ENCODE data around the gene RYK. TPM values are rescaled to one million over a fixed set of nuclear protein-coding genes. Genes with fewer than 3 reads are reported as not detected.

RYK gene
- polyA plus RNA-seq, 1 donor (not counting 4 experiments of a cell fraction or from before 2014, with no cell fraction given): 82.1 TPM

DNA sequence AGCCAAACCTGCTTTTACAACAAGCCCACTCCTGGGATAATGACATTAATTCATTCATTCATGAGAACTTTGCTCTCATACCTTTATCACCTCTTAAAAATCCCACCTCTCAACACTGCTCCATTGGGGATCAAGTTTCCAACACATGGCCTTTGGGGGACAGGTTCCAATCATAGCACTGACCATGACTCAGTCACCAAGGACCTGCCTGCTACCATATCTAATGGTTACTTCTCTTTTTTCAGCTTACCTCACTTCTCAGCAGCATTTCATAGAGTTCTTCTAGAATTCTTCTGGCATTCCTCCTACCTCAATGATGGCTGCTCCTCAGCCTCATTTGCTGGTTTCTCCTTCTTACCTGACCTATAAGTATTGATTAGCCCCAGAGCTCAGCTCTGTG lies 36.9 kb upstream of the RYK start:
- no peaks in the 10 kb centered on the region for H3K9me1 ChIP-seq (ENCODE audit: control insufficient read depth, extremely low read depth, insufficient read depth, low read length)
- no peak for DNase-seq (ENCODE audit: low read depth, low spot score)
- H2AFZ ChIP-seq (ENCODE audit: control insufficient read depth, low read length): no peak overlapping the region
- H3K9me3 ChIP-seq (ENCODE audit: control insufficient read depth, low read depth, low read length): no peaks in the 10 kb centered on the region
- H3K4me3 ChIP-seq (ENCODE audit: control insufficient read depth in 2 of 3, extremely low read depth in 1 of 3, insufficient read depth in 2 of 3, low read depth in 1 of 3, low read length in 3 of 3): no peak overlapping the region
- H3K36me3 ChIP-seq (ENCODE audit: control insufficient read depth in 2 of 2, extremely low read depth in 1 of 2, insufficient read depth in 2 of 2, low read length in 2 of 2): no peaks in the 10 kb centered on the region
- peaks cover 4% of the 10 kb centered on the region for H3K4me1 ChIP-seq (ENCODE audit: control insufficient read depth, extremely low read depth, insufficient read depth, low read length)
- H3K27me3 ChIP-seq (ENCODE audit: control insufficient read depth, extremely low read depth, insufficient read depth, low read length): no peaks in the 10 kb centered on the region
- H3K4me2 ChIP-seq (ENCODE audit: control insufficient read depth, extremely low read depth, insufficient read depth, low read depth, low read length): no peak overlapping the region
- FAIRE-seq: no peak
- H3K9ac ChIP-seq (ENCODE audit: control insufficient read depth, extremely low read depth, insufficient read depth, low read length): no peak overlapping the region
- TF ChIP-seq EZH2 (IDR thresholded peaks at IDR 0.05; ENCODE audit: low read length) (no peak), CTCF (optimal IDR thresholded peaks at IDR 0.05 in 1 of 3, IDR thresholded peaks at IDR 0.05 in 1 of 3, conservative IDR thresholded peaks at IDR 0.05 in 1 of 3; ENCODE audit: extremely low read depth in 1 of 3, insufficient read depth in 2 of 3, low read length in 3 of 3) (no peak)
- no peaks in the 10 kb centered on the region for H3K79me2 ChIP-seq (ENCODE audit: control insufficient read depth, insufficient read depth, low read length)
- H4K20me1 ChIP-seq (ENCODE audit: control insufficient read depth, extremely low read depth, insufficient read depth, low read length): no peaks in the 10 kb centered on the region
- dilution Hi-C loops (cut with MboI; ENCODE audit: extremely low pct_ligation_motif_present, low sequenced_read_pairs): no loop called here
- H3K27ac ChIP-seq (ENCODE audit: control insufficient read depth, insufficient read depth, low read length): no peak overlapping the region

DNA sequence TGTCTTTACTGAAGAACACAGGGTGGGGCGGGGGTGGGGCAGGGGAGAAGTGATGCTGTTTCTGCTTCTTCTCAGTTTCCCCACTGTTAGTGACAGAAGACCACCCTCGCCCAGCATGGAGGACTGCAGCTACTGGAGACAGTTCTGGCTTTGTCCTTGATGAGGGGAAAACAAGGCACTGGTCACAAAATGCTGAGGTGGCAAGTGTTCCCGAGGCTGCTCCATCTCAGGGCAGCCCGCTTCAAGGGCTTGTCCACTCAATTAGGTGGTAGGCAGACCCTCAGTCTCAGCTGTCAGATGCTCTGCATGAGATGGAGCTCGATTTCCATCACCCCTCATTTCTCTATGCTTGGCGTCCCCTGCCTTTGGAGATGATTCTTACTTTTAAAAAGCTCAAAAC lies 33.8 kb upstream of the RYK start:
- no peaks in the 10 kb centered on the region for H3K36me3 ChIP-seq (ENCODE audit: control insufficient read depth in 2 of 2, extremely low read depth in 1 of 2, insufficient read depth in 2 of 2, low read length in 2 of 2)
- no peak for DNase-seq (ENCODE audit: low read depth, low spot score)
- no peak for FAIRE-seq

GRCh38 chr3:134282659-134283047 lies 32.0 kb upstream of the RYK start:
- Histone ChIP-seq H4K20me1 (ENCODE audit: control insufficient read depth, extremely low read depth, insufficient read depth, low read length) (no peaks in the 10 kb centered on the region), H3K9ac (ENCODE audit: control insufficient read depth, extremely low read depth, insufficient read depth, low read length) (no peak overlapping the region), H3K9me3 (ENCODE audit: control insufficient read depth, low read depth, low read length) (no peaks in the 10 kb centered on the region), H3K27ac (ENCODE audit: control insufficient read depth, insufficient read depth, low read length) (no peak overlapping the region), H3K36me3 (ENCODE audit: control insufficient read depth in 2 of 2, extremely low read depth in 1 of 2, insufficient read depth in 2 of 2, low read length in 2 of 2) (no peaks in the 10 kb centered on the region), H3K9me1 (ENCODE audit: control insufficient read depth, extremely low read depth, insufficient read depth, low read length) (no peaks in the 10 kb centered on the region), H3K4me3 (ENCODE audit: control insufficient read depth in 2 of 3, extremely low read depth in 1 of 3, insufficient read depth in 2 of 3, low read depth in 1 of 3, low read length in 3 of 3) (no peak overlapping the region), H3K4me2 (ENCODE audit: control insufficient read depth, extremely low read depth, insufficient read depth, low read depth, low read length) (no peak overlapping the region), H3K79me2 (ENCODE audit: control insufficient read depth, insufficient read depth, low read length) (no peaks in the 10 kb centered on the region), H3K27me3 (ENCODE audit: control insufficient read depth, extremely low read depth, insufficient read depth, low read length) (no peaks in the 10 kb centered on the region), H2AFZ (ENCODE audit: control insufficient read depth, low read length) (no peak overlapping the region), H3K4me1 (ENCODE audit: control insufficient read depth, extremely low read depth, insufficient read depth, low read length) (no peaks in the 10 kb centered on the region)
- dilution Hi-C loops (cut with MboI; ENCODE audit: extremely low pct_ligation_motif_present, low sequenced_read_pairs): no loop called here
- FAIRE-seq (no peak), DNase-seq (ENCODE audit: low read depth, low spot score) (no peak)
- TF ChIP-seq CTCF (optimal IDR thresholded peaks at IDR 0.05 in 1 of 3, IDR thresholded peaks at IDR 0.05 in 1 of 3, conservative IDR thresholded peaks at IDR 0.05 in 1 of 3; ENCODE audit: extremely low read depth in 1 of 3, insufficient read depth in 2 of 3, low read length in 3 of 3) (no peak), EZH2 (IDR thresholded peaks at IDR 0.05; ENCODE audit: low read length) (no peak)

More for the DNA sequence above, 33.8 kb upstream of the RYK start:
- Histone ChIP-seq H3K4me2 (ENCODE audit: control insufficient read depth, extremely low read depth, insufficient read depth, low read depth, low read length) (no peak overlapping the region), H2AFZ (ENCODE audit: control insufficient read depth, low read length) (no peak overlapping the region), H3K27ac (ENCODE audit: control insufficient read depth, insufficient read depth, low read length) (no peak overlapping the region), H3K4me3 (ENCODE audit: control insufficient read depth in 2 of 3, extremely low read depth in 1 of 3, insufficient read depth in 2 of 3, low read depth in 1 of 3, low read length in 3 of 3) (no peak overlapping the region), H3K4me1 (ENCODE audit: control insufficient read depth, extremely low read depth, insufficient read depth, low read length) (no peaks in the 10 kb centered on the region), H3K9me3 (ENCODE audit: control insufficient read depth, low read depth, low read length) (no peaks in the 10 kb centered on the region), H3K9me1 (ENCODE audit: control insufficient read depth, extremely low read depth, insufficient read depth, low read length) (no peaks in the 10 kb centered on the region), H3K79me2 (ENCODE audit: control insufficient read depth, insufficient read depth, low read length) (no peaks in the 10 kb centered on the region), H3K27me3 (ENCODE audit: control insufficient read depth, extremely low read depth, insufficient read depth, low read length) (no peaks in the 10 kb centered on the region), H4K20me1 (ENCODE audit: control insufficient read depth, extremely low read depth, insufficient read depth, low read length) (no peaks in the 10 kb centered on the region), H3K9ac (ENCODE audit: control insufficient read depth, extremely low read depth, insufficient read depth, low read length) (no peak overlapping the region)
- dilution Hi-C loops (cut with MboI; ENCODE audit: extremely low pct_ligation_motif_present, low sequenced_read_pairs): no loop called here
- TF ChIP-seq EZH2 (IDR thresholded peaks at IDR 0.05; ENCODE audit: low read length): no peak
